ENCODE data around the gene KIF26B. TPM values are rescaled to one million over a fixed set of nuclear protein-coding genes. Genes with fewer than 3 reads are reported as not detected.

KIF26B gene
- total RNA-seq, 2 experiments from 2014 or later: not detected

DNA sequence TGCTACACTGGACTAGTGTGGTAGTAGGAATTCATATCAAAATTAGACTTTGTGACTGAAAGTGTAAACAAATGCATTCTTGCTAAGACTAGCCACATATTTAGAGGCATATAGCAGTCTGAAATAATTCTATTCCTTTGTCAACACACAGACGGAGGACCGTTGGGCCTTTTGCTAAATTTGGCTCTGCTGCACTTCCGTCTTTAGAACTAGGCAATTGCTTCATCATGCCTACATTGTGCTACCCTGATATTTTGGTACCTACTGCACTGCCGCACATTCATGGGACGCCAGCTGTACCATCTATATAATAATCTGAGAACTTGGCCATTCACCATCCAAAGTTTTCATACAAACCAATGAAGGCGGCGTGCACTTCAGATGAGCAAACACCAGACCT is 346.8 kb downstream of the KIF26B start:
- DNase-seq (ENCODE audit: low spot score): no peak
- intact Hi-C loops (cut with micrococcal nuclease; ENCODE audit: unreplicated experiment): no loop called here
- H3K9me2 ChIP-seq (ENCODE audit: insufficient read depth, low read length): no peaks in the 10 kb centered on the region
- no peak overlapping the region for H2AFZ ChIP-seq (ENCODE audit: low read length)
- no peaks in the 10 kb centered on the region for H3K79me2 ChIP-seq (ENCODE audit: insufficient read depth, low read depth, low read length)
- no peaks in the 10 kb centered on the region for H3K36me3 ChIP-seq (ENCODE audit: insufficient read depth, low read length)
- no TSS peak for BruUV-seq (replicated peaks)
- no peaks in the 10 kb centered on the region for H3K9me3 ChIP-seq (ENCODE audit: low read length)
- ChIA-PET CTCF (ENCODE audit: unreplicated experiment) (interaction anchor here (0.6 kb wide), 1 partner anchor 964 kb away, joined by 3 read pairs; no protein-coding TSS in a partner anchor), POLR2A (interaction anchor here (0.7 kb wide), 1 partner anchor 417 kb away, joined by 6 read pairs; no protein-coding TSS in a partner anchor)
- H3K4me1 ChIP-seq (ENCODE audit: insufficient read depth, low read length, poor library complexity, severe bottlenecking): no peaks in the 10 kb centered on the region
- H4K20me1 ChIP-seq (ENCODE audit: insufficient read depth, low read length): no peaks in the 10 kb centered on the region
- no peak overlapping the region for H3K4me2 ChIP-seq (ENCODE audit: low read length)
- TF ChIP-seq, protein P1, sequence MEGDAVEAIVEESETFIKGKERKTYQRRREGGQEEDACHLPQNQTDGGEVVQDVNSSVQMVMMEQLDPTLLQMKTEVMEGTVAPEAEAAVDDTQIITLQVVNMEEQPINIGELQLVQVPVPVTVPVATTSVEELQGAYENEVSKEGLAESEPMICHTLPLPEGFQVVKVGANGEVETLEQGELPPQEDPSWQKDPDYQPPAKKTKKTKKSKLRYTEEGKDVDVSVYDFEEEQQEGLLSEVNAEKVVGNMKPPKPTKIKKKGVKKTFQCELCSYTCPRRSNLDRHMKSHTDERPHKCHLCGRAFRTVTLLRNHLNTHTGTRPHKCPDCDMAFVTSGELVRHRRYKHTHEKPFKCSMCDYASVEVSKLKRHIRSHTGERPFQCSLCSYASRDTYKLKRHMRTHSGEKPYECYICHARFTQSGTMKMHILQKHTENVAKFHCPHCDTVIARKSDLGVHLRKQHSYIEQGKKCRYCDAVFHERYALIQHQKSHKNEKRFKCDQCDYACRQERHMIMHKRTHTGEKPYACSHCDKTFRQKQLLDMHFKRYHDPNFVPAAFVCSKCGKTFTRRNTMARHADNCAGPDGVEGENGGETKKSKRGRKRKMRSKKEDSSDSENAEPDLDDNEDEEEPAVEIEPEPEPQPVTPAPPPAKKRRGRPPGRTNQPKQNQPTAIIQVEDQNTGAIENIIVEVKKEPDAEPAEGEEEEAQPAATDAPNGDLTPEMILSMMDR (conservative IDR thresholded peaks at IDR 0.05; ENCODE audit: low read length): no peak
- no peak for TF ChIP-seq EZH2phosphoT487 (IDR thresholded peaks at IDR 0.05; ENCODE audit: borderline replicate concordance, low read depth, low read length)
- H3K4me3 ChIP-seq (ENCODE audit: low read depth, low read length, poor library complexity, severe bottlenecking): no peak overlapping the region
- H3K27ac ChIP-seq (ENCODE audit: low read depth, low read length, poor library complexity, severe bottlenecking): no peak overlapping the region

DNA sequence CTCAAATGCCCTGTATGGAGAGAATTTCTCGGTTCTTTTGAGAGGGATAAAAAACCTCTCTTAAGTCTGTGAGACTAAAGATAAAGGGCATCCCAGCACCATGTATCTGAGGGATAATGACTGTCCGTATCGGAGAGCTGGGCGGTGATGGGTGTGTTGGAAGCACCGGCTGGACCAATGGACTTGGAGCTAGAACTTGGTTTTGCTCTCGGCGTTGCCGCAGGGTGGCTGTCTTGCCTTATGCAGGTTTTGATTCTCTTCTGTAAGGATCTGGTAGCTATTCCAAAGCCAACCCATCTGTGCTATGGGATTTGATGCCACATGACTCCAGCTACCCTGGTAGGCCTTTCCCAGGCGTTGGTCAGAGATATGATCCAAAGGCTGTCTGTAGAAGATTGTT is 348.8 kb downstream of the KIF26B start:
- Histone ChIP-seq H2AFZ (ENCODE audit: low read length) (no peak overlapping the region), H3K79me2 (ENCODE audit: insufficient read depth, low read depth, low read length) (no peaks in the 10 kb centered on the region), H3K9me3 (ENCODE audit: low read length) (no peaks in the 10 kb centered on the region), H3K9me2 (ENCODE audit: insufficient read depth, low read length) (no peaks in the 10 kb centered on the region), H4K20me1 (ENCODE audit: insufficient read depth, low read length) (no peaks in the 10 kb centered on the region), H3K27ac (ENCODE audit: low read depth, low read length, poor library complexity, severe bottlenecking) (no peak overlapping the region), H3K36me3 (ENCODE audit: insufficient read depth, low read length) (no peaks in the 10 kb centered on the region), H3K4me3 (ENCODE audit: low read depth, low read length, poor library complexity, severe bottlenecking) (no peak overlapping the region), H3K4me2 (ENCODE audit: low read length) (no peak overlapping the region), H3K4me1 (ENCODE audit: insufficient read depth, low read length, poor library complexity, severe bottlenecking) (no peaks in the 10 kb centered on the region)
- CTCF ChIA-PET (ENCODE audit: unreplicated experiment): no interaction called here
- no peak for DNase-seq (ENCODE audit: low spot score)
- POLR2A ChIA-PET: interaction anchor here (0.6 kb wide), 1 partner anchor 231 kb away, joined by 3 read pairs; no protein-coding TSS in a partner anchor
- no TSS peak for BruUV-seq (replicated peaks)
- TF ChIP-seq, protein P1 (conservative IDR thresholded peaks at IDR 0.05; ENCODE audit: low read length): no peak
- TF ChIP-seq EZH2phosphoT487 (IDR thresholded peaks at IDR 0.05; ENCODE audit: borderline replicate concordance, low read depth, low read length): no peak
- intact Hi-C loops (cut with micrococcal nuclease; ENCODE audit: unreplicated experiment): no loop called here

DNA sequence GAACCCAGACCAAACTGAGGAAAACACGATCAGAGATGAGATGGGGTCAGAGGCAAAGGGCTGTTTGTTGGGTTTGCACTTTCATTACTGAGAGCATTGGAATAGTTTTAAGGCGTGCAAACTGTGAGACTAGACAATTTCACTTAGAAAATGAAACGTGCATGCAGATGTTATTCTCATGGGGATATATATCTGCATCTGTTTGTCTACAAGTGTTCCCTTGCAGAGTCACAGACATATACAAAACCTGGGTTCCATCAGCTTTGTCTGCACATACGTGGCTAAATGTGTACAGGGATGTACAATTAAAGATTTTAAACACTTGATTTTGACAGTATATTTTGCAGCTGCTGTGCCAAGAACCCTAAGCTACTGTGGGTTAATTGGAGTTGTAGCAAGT is 355.4 kb downstream of the KIF26B start:
- H3K4me2 ChIP-seq (ENCODE audit: low read length): no peak overlapping the region
- intact Hi-C loops (cut with micrococcal nuclease; ENCODE audit: unreplicated experiment): loop anchor here (10.0 kb wide), 1 partner anchor 495 kb away; no protein-coding TSS in a partner anchor
- no peaks in the 10 kb centered on the region for H3K4me1 ChIP-seq (ENCODE audit: insufficient read depth, low read length, poor library complexity, severe bottlenecking)
- H4K20me1 ChIP-seq (ENCODE audit: insufficient read depth, low read length): no peaks in the 10 kb centered on the region
- no peak for DNase-seq (ENCODE audit: low spot score)
- H3K4me3 ChIP-seq (ENCODE audit: low read depth, low read length, poor library complexity, severe bottlenecking): no peak overlapping the region
- POLR2A ChIA-PET: no interaction called here
- no peak overlapping the region for H2AFZ ChIP-seq (ENCODE audit: low read length)
- no peaks in the 10 kb centered on the region for H3K79me2 ChIP-seq (ENCODE audit: insufficient read depth, low read depth, low read length)
- CTCF ChIA-PET (ENCODE audit: unreplicated experiment): no interaction called here
- H3K9me3 ChIP-seq (ENCODE audit: low read length): no peaks in the 10 kb centered on the region
- no peak overlapping the region for H3K27ac ChIP-seq (ENCODE audit: low read depth, low read length, poor library complexity, severe bottlenecking)
- BruUV-seq (replicated peaks): no TSS peak
- no peaks in the 10 kb centered on the region for H3K9me2 ChIP-seq (ENCODE audit: insufficient read depth, low read length)
- TF ChIP-seq, protein P1 (conservative IDR thresholded peaks at IDR 0.05; ENCODE audit: low read length): no peak
- no peak for TF ChIP-seq EZH2phosphoT487 (IDR thresholded peaks at IDR 0.05; ENCODE audit: borderline replicate concordance, low read depth, low read length)
- no peaks in the 10 kb centered on the region for H3K36me3 ChIP-seq (ENCODE audit: insufficient read depth, low read length)

All from OCI-LY7 (cell line).